ENCODE data around the gene PI4KA. TPM values are rescaled to one million over a fixed set of nuclear protein-coding genes. Genes with fewer than 3 reads are reported as not detected.

PI4KA gene
- total and polyA plus RNA-seq, 2 of the 13 experiments (the other 11 are each of a cell fraction or from before 2014, with no cell fraction given), result 27.4 to 56.4 TPM

GRCh38 chr22:20771918-20772625 lies 86.5 kb downstream of the PI4KA start (continued):
- TF ChIP-seq ZNF687 (CRISPR knock-in tag; IDR thresholded peaks at IDR 0.05), result peak; percentile 93
- TF ChIP-seq ZBTB34 (CRISPR knock-in tag; IDR thresholded peaks at IDR 0.05), result peak; percentile 91
- TF ChIP-seq ETV6 (CRISPR knock-in tag; conservative IDR thresholded peaks at IDR 0.05), result 0 out of 2 replicates have a peak, but pooled peaks have one; percentile 68
- TF ChIP-seq SP140L (CRISPR knock-in tag; IDR thresholded peaks at IDR 0.05; ENCODE audit: borderline replicate concordance), result no peak
- TF ChIP-seq ZSCAN22 (CRISPR knock-in tag; IDR thresholded peaks at IDR 0.05), result no peak
- no peak for TF ChIP-seq FOXP1 (IDR thresholded peaks at IDR 0.05)
- no peak for TF ChIP-seq FOXP1 (CRISPR knock-in tag; IDR thresholded peaks at IDR 0.05)
- TF ChIP-seq ZNF619 (CRISPR knock-in tag; IDR thresholded peaks at IDR 0.05), result no peak
- peak; percentile 30; the same call in 1 of the 2 replicates for TF ChIP-seq ERF (CRISPR knock-in tag; IDR thresholded peaks at IDR 0.05)
- no peak for TF ChIP-seq BHLHE40 (IDR thresholded peaks at IDR 0.05; ENCODE audit: low read length)
- peak; percentile 19; the same call in 1 of the 2 replicates for TF ChIP-seq ZNF614 (CRISPR knock-in tag; IDR thresholded peaks at IDR 0.05; ENCODE audit: borderline replicate concordance)
- no peak for TF ChIP-seq HOXD1 (CRISPR knock-in tag; IDR thresholded peaks at IDR 0.05)
- TF ChIP-seq ZNF281 (CRISPR knock-in tag; IDR thresholded peaks at IDR 0.05; ENCODE audit: borderline replicate concordance), result 0 out of 2 replicates have a peak, but pooled peaks have one; percentile 6
- TF ChIP-seq SP4 (CRISPR knock-in tag; IDR thresholded peaks at IDR 0.05), result no peak
- TF ChIP-seq ZBTB43 (CRISPR knock-in tag; conservative IDR thresholded peaks at IDR 0.05), result peak; percentile 98

All from HepG2 (cell line).